DMS153 (cell line): ENCODE results near the gene CCDC149.
"Not testable (repeated sequence)": the region's sequence is repeated elsewhere in the genome, so short reads cannot be mapped to it uniquely, and the experiment has no call there.

Experiments used
- DNase-seq: peaks from one replicate; lab custom pipeline; 2025; lab: John Stamatoyannopoulos, UW

The CCDC149 gene

GRCh38 chr4:24915121-24915922 lies 2.5 kb upstream of the CCDC149 start:
- DNase-seq: no peak

GRCh38 chr4:24914460-24914859 lies 1.6 kb upstream of the CCDC149 start:
- no peak for DNase-seq

DNA sequence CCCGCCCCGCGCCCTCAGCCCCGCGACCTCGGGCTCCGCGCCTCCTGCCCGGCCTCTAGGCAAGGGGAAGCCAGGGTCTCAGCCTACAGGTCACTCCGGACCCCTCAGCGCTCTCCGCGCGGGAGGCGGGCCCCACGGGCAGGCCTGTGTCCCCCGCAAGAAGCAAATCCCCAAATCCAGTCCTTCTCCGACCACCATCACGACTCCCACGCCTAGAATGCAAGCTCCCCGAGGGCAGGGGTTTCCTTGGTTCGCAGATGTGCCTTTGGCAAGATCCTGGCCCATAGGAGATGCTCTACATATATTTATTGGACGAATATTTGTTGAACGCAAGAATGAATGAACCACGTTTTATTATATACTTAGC lies 260 bp upstream of the CCDC149 start:
- no peak for DNase-seq

DNA sequence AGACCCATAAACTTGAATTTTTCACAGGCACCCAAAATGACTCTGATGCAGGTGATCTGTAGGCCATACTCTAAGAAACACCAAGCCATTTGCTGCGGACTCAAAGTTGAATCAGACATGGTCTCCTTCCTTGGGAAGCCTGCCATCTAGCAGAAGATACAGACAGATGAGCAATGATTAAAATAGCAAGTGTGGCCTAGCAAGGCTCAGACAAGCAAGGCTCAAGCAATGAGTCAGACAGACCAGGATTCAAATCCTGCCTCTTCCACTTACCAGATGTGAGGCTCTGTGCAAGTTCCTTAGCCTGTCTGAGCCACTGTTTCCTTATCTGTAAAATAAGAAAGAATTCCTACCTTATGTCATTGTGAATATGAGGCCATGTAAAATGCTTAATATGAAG lies 2.3 kb downstream of the CCDC149 start:
- DNase-seq: no peak

DNA sequence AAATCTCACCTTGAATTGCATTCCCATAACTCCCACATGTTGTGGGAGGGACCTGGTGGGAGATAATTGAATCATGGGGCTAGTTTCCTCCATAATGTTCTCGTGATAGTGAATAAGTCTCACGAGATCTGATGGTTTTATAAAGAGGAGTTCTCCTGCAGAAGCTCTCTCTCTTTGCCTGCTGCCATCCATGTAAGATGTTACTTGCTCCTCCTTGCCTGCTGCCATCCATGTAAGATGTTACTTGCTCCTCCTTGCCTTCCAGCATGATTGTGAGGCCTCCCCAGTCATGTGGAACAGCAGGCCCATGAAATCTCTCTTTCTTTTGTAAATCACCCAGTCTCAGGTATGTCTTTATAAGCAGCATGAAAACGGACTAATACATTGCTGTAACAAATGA lies 3.2 kb downstream of the CCDC149 start:
- not testable (repeated sequence) for DNase-seq

DNA sequence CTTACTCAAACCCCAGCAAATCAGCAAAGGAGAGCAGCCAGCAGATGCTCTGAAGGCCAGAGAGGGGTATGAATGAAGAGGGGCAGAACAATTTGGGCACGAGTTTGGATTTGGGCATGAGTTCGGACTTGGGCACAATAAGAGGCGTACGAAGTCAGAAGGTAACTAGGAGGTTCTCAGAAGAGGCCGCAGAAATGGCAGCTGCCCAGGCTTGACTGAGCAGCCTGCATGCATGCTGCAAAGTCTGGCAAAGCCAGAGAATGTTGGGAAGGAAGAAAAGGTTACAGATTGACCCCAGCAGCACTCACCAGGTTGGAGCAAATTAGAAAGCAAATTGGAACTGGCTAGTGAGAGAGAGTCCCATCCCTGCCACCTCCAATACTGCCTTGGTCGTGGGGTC lies 15.2 kb downstream of the CCDC149 start:
- no peak for DNase-seq

GRCh38 chr4:24896977-24897376 lies 15.9 kb downstream of the CCDC149 start:
- DNase-seq: no peak

DNA sequence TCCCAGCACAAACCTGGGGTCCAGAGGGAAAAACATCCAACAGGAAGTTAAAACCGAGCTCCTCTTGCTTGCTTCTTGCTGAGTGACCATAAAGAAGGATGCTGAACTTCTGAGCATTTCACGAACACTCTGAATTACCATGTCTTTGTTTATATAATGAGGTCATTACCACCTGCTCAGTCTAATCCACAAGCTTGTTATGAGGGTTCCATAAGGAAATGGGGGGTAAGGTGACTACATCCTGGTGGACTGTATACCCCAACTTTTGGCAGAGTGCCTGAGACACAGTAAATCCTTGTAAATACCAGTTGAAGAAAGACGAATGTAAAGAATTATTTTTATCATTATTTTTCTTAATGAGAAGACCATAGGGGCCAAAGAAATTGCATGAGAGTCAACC lies 16.8 kb downstream of the CCDC149 start:
- DNase-seq: no peak

DNA sequence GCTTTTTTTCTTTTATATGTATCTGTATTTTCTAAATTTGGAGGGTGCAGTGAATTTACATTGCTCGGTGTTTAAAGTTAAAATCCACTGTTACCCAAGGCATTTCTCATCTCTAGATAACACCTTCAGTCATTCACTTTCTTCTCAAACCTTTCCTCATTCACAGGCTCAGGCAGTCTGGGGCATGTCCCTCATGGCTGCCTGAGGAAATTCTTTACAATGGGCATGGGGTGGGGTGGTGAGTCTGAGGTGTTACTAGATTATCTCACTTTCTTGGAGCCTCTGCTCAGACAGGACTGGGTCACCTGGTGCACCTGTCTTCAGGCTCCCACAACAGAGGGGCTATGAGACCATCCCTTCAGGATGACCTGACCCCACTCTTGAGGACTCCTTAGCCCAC lies 17.4 kb downstream of the CCDC149 start:
- DNase-seq: no peak

GRCh38 chr4:24894846-24895245 lies 18.0 kb downstream of the CCDC149 start:
- DNase-seq: no peak

DNA sequence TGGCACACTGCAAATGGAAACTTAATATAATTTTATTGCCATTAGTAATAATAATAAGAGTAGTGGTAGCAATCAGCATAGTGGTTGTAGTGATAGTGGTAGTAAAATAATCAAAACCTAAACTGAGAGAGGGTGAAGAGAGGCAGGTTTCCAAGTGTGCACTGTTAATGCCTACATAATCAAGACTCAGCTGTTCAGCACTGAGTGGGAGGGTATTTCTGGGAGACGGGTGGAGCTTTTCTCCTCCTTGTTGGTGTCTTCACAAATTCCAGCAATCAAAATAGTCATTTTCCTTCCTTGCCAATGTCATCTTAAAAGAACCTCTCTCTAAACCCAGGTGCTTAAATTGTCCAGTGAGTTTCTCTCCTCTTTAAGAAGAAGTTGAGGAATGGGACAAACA lies 18.6 kb downstream of the CCDC149 start:
- DNase-seq: no peak

- no peak for DNase-seq
Measured at GRCh38 chr4:24892778-24893177, 20.1 kb downstream of the CCDC149 start.

DNA sequence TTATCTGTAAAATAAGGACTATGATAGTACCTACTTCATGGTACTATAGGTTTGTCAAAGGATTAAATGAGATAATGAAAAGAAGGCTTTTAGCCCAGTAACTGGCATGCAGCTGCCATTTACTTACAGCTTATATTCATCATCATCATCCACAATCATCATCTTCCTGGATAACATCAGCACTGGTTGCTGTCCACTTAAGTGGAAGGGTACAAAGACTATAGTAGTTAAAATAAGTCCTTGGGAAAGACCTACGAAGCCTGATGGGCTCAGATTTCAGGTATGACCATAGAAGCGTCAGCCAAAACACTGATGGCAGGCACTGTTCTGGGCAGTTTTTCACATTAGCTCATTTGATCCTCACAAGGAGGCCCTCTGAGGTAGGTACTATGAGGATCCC lies 20.6 kb downstream of the CCDC149 start:
- no peak for DNase-seq

DNA sequence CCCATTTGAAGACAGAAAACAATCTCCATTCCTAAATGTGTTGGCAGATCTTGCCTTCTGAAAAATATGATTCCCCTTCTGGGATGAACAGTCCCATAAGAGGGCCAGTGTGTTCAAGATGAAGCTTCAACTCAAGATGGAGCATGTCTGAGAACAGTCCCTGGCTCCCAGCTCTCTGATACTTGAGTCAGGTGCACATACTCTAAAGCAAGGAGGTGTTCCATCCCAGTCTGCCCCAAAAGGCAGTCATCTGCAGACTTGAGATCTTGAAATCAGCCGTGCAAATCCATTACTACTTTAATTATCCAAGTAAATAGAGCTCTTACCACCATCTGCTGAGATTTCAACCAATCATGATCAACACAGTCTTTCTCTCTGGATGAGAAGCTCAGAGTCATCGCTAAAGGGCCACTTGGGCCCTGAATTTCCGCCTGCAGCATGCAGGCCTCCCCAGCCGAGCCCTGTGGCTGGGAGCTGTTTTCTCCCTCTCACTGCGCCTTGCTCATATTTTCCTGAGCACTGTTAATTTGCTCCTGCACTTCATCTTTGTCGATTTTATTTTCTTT lies 22.2 kb downstream of the CCDC149 start:
- DNase-seq: no peak

GRCh38 chr4:24889991-24890390 lies 22.9 kb downstream of the CCDC149 start:
- DNase-seq: no peak

GRCh38 chr4:24888475-24889344 lies 24.1 kb downstream of the CCDC149 start:
- no peak for DNase-seq

DNA sequence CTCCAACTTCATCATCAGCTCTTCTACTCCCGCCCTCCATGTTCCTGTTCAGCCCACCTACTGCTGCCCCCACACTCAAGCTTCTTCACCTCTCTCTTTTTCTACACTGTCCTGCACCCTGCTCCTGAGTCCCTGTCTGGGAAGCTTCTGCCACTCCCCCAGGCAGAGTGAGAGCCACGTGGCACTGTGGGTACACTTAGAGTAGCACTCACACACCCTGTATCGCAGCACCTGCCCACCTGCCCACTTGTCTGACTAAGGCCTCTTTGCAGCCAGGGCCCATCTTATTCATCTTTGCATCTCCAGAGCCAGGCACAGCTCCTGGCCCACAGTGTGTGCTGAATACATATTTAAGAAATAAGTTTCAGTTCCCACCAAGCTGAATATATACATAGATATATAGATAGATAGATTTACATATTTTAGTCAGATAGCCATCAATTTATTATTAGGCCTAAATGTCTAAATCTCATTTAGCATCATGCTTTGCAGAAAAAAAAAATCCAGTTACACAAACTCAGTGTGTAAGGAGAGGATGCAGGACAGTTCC lies 24.9 kb downstream of the CCDC149 start:
- no peak for DNase-seq

GRCh38 chr4:24886596-24886995 lies 26.2 kb downstream of the CCDC149 start:
- no peak for DNase-seq

GRCh38 chr4:24885342-24885741 lies 27.5 kb downstream of the CCDC149 start:
- no peak for DNase-seq

DNA sequence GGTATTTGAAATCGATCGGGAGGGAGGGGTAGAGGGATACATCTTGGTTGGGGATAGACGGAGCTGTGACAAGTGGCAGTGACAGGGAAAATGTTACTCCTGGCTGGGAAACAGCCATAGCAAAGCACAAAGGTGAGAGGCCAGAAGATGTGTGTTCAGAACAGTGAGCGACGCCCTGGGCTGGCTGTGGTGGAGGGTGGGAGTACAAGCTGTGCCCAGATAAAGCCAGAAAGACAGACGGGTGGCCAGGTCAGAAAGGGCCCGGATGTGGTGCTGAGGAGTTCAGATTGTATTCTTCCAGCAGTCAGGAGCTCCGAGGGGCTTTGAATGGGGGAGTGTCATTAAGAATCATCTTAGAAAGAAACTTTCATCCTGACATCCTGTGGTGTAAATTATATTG lies 27.9 kb downstream of the CCDC149 start:
- DNase-seq: no peak

GRCh38 chr4:24881508-24882196 lies 31.2 kb downstream of the CCDC149 start:
- DNase-seq: no peak

DNA sequence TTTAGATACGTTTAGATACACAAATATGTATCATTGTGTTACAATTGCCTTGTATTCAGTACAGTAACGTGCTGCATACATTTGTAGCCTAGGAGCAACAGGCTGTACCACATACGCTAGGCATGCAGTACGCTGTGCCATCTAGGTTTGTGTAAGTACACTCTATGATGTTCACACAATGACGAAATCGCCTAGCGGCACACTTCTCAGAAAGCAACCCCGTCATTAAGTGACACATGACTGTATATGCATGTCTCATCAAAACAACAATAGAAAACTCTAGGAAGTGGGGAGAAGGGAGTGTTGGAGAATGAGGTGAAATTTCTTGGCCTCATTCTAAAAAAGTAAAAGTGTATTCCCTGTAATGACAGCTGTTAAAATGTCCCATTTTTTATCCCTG lies 32.7 kb downstream of the CCDC149 start:
- DNase-seq: no peak
